Transverse colon (tissue), 4 donors: ENCODE data around the gene MME. TPM values are rescaled to one million over a fixed set of nuclear protein-coding genes. Genes with fewer than 3 reads are reported as not detected.

Experiments
- DNase-seq: peaks from one replicate; pipeline ENCODE4 v3.0.0-alpha.2; 2019
- H3K27ac ChIP-seq, 4 donors: fragments of 200-600 bp; sonication (generic); 2 replicates each; pipeline ENCODE4 v1.5.1; 2016 to 2018; ENCODE audit warnings: inconsistent platforms in 4 of 4
- H3K27me3 ChIP-seq: fragments of 200-600 bp; sonication (generic); 2 replicates; pipeline ENCODE4 v1.5.1; 2017; ENCODE audit warnings: inconsistent platforms
- H3K36me3 ChIP-seq, 4 donors: fragments of 200-600 bp; sonication (generic); 2 replicates each; pipeline ENCODE4 v1.5.1; 2017 to 2019; ENCODE audit warnings: inconsistent platforms in 4 of 4
- H3K4me1 ChIP-seq, 4 donors: fragments of 200-600 bp; sonication (generic); 2 replicates each; pipeline ENCODE4 v1.5.1; 2017 to 2020; ENCODE audit warnings: inconsistent platforms in 4 of 4
- H3K4me3 ChIP-seq, 4 donors: fragments of 200-600 bp; sonication (generic); 1 replicate in 1 of 4; 2 replicates in 3 of 4; pipeline versions ENCODE4 v1.5.1 to v1.6.1; 2017 to 2019; ENCODE audit warnings: inconsistent platforms in 4 of 4
- H3K9me3 ChIP-seq, 2 donors: fragments of 200-600 bp; sonication (generic); 2 replicates each; pipeline ENCODE4 v1.5.1; 2017 to 2019; ENCODE audit warnings: inconsistent platforms in 2 of 2
- EP300 ChIP-seq: sonication (generic); formaldehyde crosslinking; IDR thresholded peaks from one replicate; pipeline ENCODE4 v1.6.1; 2017; ENCODE audit warnings: antibody characterized with exemption, low read depth
- POLR2A ChIP-seq: fragments of 450-650 bp; IDR thresholded peaks from one replicate; pipeline ENCODE4 v1.6.1; 2016; ENCODE audit warnings: antibody characterized with exemption, mild to moderate bottlenecking, moderate library complexity
- POLR2AphosphoS5 ChIP-seq, 3 donors: sonication (generic); formaldehyde crosslinking; IDR thresholded peaks; one replicate each; pipeline ENCODE4 v1.6.1; 2016; ENCODE audit warnings: antibody characterized with exemption in 3 of 3
- WGBS, 2 donors: methylation state at CpG; one replicate each; pipeline ENCODE4 v1.1.5; 2018; ENCODE audit warnings: low coverage in 1 of 2; 5-methylcytosine and 5-hydroxymethylcytosine counted together
- in situ Hi-C, 4 donors: fragments of 200-750 bp; cut with MboI; loops; one replicate each; pipeline versions ENCODE4 v1.15.0 to v1.15.1; 2017; ENCODE audit warnings: low sequenced_read_pairs in 3 of 4, low pct_ligation_motif_present in 1 of 4, low pct_unique_long_range_greater_than_20kb in 1 of 4
- intact Hi-C: fragments of 100-400 bp; cut with DNase I; formaldehyde crosslinking; loops from one replicate; pipeline ENCODE4 v1.15.1; 2023; ENCODE audit warnings: low total_unique reads
- total RNA-seq, 4 donors: library from RNA; depleted of rRNA; stranded (reverse); fragments of >200 nt; gene quantifications; one replicate each; pipeline ENCODE4 v1.1.0, GENCODE V29; 2016
- TF ChIP-seq, protein P1 (sequence below), 5 experiments: fragments of 200-600 bp in 3 of 5; fragments of 450-650 bp in 2 of 5; sonication (generic) in 3 of 5; IDR thresholded peaks; 1 replicate in 2 of 5; 2 replicates in 3 of 5; pipeline ENCODE4 v1.5.1; 2016 to 2017; ENCODE audit warnings: antibody characterized with exemption in 5 of 5, inconsistent platforms in 3 of 5, mild to moderate bottlenecking in 2 of 5, moderate library complexity in 1 of 5

MME gene
- total RNA-seq, 4 donors from 2014 or later, result 0.82 to 1.1 (median 0.95) TPM; not detected in 1

DNA sequence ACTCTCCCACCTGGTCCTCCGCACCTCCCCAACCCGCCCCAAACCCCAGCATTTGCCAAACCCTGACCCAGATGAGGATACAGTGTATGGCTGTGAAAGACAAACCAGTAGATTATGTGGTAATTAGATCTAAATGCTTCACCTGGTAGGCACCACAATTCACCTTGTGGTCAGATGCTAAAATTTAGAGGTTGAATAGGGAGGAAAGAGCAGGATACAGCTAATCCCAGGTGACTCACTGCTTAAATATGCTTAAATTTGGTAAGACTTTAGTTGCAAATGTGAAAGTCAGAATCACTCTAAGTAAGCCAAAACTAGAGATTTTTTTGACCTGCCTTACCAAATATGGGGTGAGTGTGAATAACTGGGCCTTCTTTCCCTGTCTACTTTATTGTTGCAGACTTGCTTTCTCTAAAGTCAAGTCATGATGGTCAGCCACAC is 105.5 kb downstream of the MME start:
- TF ChIP-seq EP300 (no peak), POLR2AphosphoS5 (IDR thresholded peaks at IDR 0.05) (no peak), POLR2A (no peak)
- TF ChIP-seq, protein P1, sequence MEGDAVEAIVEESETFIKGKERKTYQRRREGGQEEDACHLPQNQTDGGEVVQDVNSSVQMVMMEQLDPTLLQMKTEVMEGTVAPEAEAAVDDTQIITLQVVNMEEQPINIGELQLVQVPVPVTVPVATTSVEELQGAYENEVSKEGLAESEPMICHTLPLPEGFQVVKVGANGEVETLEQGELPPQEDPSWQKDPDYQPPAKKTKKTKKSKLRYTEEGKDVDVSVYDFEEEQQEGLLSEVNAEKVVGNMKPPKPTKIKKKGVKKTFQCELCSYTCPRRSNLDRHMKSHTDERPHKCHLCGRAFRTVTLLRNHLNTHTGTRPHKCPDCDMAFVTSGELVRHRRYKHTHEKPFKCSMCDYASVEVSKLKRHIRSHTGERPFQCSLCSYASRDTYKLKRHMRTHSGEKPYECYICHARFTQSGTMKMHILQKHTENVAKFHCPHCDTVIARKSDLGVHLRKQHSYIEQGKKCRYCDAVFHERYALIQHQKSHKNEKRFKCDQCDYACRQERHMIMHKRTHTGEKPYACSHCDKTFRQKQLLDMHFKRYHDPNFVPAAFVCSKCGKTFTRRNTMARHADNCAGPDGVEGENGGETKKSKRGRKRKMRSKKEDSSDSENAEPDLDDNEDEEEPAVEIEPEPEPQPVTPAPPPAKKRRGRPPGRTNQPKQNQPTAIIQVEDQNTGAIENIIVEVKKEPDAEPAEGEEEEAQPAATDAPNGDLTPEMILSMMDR (IDR thresholded peaks at IDR 0.05), result no peak
- H3K9me3 ChIP-seq, result no peaks in the 10 kb centered on the region
- H3K36me3 ChIP-seq, result no peaks in the 10 kb centered on the region
- 90% methylated on average over 2 of the region's 2 CpGs; no CpG with 5 or more reads in 1 of the 2 donors for WGBS, 2 donors
- in situ Hi-C loops (no loop called here), intact Hi-C loops (no loop called here)
- no peak overlapping the region for H3K4me3 ChIP-seq
- no peak for DNase-seq
- H3K27me3 ChIP-seq, result no peaks in the 10 kb centered on the region
- H3K27ac ChIP-seq, result no peak overlapping the region
- H3K4me1 ChIP-seq, result no peaks in the 10 kb centered on the region

DNA sequence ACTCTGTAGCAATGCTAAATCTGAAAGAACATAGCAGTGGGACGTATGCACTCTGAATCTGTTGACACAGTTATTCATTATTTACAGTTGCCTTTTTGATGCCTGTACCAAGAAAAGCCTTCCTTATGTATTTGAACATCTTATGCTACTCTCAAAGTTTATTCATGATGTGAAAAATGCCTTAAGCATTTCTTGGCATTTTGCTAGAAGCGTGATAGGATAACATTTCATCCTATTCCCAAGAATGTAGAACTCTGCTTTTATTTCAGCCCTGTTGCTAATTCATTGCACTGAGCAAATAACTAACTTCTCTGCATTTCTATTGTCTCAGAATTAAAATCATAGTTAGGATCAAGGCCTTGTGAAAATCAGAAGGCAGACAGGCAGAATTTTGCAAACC is 107.9 kb downstream of the MME start:
- H3K4me1 ChIP-seq, result no peaks in the 10 kb centered on the region
- 69 to 76% methylated on average over 2 of the region's 2 CpGs for WGBS, 2 donors
- TF ChIP-seq, protein P1 (IDR thresholded peaks at IDR 0.05), result no peak
- TF ChIP-seq POLR2A, result no peak
- H3K9me3 ChIP-seq, result no peaks in the 10 kb centered on the region
- no peak overlapping the region for H3K27ac ChIP-seq
- in situ Hi-C loops (no loop called here), intact Hi-C loops (no loop called here)
- no peaks in the 10 kb centered on the region for H3K36me3 ChIP-seq
- no peak overlapping the region for H3K4me3 ChIP-seq
- no peak for DNase-seq
- H3K27me3 ChIP-seq, result no peaks in the 10 kb centered on the region

DNA sequence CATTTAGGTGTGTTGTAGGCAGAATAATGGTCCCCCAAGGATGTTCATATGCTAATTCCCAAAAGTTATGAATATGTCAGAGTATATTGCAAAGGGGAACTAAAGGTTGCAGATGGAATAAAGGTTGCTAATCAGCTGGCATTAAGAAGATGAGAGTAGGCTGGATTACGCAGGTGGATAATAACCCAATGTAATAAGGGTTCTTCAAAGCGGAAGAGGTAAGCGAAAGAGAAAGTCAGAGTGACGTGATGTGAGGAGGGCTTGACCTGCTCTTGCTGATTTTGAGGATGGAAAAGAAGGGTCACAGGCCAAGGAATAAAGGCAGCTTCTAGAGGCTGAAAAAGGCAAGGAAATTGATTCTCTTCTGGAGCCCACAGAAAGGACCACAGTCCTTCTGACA is 109.4 kb downstream of the MME start:
- WGBS, 2 donors, result 94 to 96% methylated on average over 4 of the region's 4 CpGs
- no peak overlapping the region for H3K27ac ChIP-seq
- H3K4me1 ChIP-seq, result no peaks in the 10 kb centered on the region
- H3K4me3 ChIP-seq, result no peak overlapping the region
- no peak for DNase-seq
- no peaks in the 10 kb centered on the region for H3K27me3 ChIP-seq
- in situ Hi-C loops (no loop called here), intact Hi-C loops (no loop called here)
- H3K36me3 ChIP-seq, result no peaks in the 10 kb centered on the region
- no peaks in the 10 kb centered on the region for H3K9me3 ChIP-seq
- TF ChIP-seq POLR2A (no peak), POLR2AphosphoS5 (IDR thresholded peaks at IDR 0.05) (no peak), EP300 (no peak)
- TF ChIP-seq, protein P1 (IDR thresholded peaks at IDR 0.05), result no peak

DNA sequence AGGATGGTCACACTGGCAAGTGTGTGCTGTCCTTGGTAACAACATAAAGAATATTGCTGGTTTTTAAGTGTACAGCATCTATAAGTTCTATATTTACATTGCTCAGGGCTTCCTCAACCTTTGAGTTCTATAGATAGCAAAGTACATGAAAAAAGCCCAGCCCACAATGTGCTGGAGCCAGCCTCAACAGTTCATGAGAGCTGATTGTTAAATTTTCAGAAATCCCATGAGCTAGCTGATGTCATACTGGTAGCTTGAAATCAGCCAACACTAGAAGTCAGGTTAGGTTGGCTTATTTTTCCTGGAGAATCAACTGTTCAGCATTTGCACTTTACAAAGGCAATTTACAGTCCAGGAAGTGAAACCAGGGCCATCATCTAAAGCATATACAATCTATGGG is 110.6 kb downstream of the MME start:
- H3K27ac ChIP-seq, result no peak overlapping the region

More for the DNA sequence above, 110.6 kb downstream of the MME start:
- TF ChIP-seq EP300 (no peak), POLR2AphosphoS5 (IDR thresholded peaks at IDR 0.05) (no peak), POLR2A (no peak)
- TF ChIP-seq, protein P1 (IDR thresholded peaks at IDR 0.05), result no peak
- no peaks in the 10 kb centered on the region for H3K9me3 ChIP-seq
- no peak overlapping the region for H3K4me3 ChIP-seq
- H3K4me1 ChIP-seq, result no peaks in the 10 kb centered on the region
- in situ Hi-C loops, result no loop called here
- DNase-seq, result no peak
- H3K36me3 ChIP-seq, result no peaks in the 10 kb centered on the region
- H3K27me3 ChIP-seq, result no peaks in the 10 kb centered on the region
- intact Hi-C loops, result loop anchor here (5.0 kb wide), 1 partner anchor 997 kb away; no protein-coding TSS in a partner anchor
